ENCODE results near the gene ANKRD10. TPM values are rescaled to one million over a fixed set of nuclear protein-coding genes. Genes with fewer than 3 reads are reported as not detected.

Gene ANKRD10
- total RNA-seq, 2 donors from 2014 or later = 180 to 207 TPM

- Mint-ChIP-seq H3K4me1 (no peaks in the 10 kb centered on the region), H3K4me3 (no peak overlapping the region), H3K9me3 (peaks cover 26% of the 10 kb centered on the region), H3K36me3 (ENCODE audit: low read depth) (no peaks in the 10 kb centered on the region), H3K27ac (no peak overlapping the region), H3K27me3 (peaks cover 19% of the 10 kb centered on the region)
- no peak for ATAC-seq (replicated peaks)
Observed at GRCh38 chr13:110932588-110932987, 17.7 kb upstream of the ANKRD10 start.

GRCh38 chr13:110929104-110929777, 14.4 kb upstream of the ANKRD10 start:
- Mint-ChIP-seq H3K4me1 (no peaks in the 10 kb centered on the region), H3K36me3 (ENCODE audit: low read depth) (no peaks in the 10 kb centered on the region), H3K27ac (peak overlapping the region; percentile 7), H3K4me3 (no peak overlapping the region), H3K9me3 (peaks cover 14% of the 10 kb centered on the region), H3K27me3 (peaks cover 35% of the 10 kb centered on the region)
- no peak for ATAC-seq (replicated peaks)

DNA sequence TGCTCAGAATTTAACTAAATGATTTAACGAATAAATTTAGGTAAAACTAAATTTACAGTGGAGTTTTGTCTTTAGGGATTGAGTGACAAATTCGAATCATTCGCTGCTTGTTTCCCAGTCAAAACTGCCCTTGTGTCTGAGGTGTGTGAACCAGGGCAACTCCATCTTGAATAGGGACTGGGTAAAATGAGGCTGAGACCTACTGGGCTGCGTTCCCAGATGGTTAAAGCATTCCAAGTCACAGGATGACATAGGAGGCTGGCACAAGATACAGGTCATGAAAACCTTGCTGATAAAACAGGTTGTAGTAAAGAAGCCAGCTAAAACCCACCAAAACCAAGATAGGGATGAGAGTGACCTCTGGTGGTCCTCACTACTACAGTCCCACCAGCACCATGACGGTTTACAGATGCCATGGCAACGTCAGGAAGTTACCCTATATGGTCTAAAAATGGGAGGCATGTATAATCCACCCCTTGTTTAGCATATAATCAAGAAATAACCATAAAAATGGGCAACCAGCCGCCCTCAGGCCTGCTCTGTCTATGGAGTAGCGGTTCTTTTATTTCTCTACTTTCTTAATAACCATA, 10.2 kb upstream of the ANKRD10 start:
- Mint-ChIP-seq H3K27ac (no peak overlapping the region), H3K36me3 (ENCODE audit: low read depth) (no peaks in the 10 kb centered on the region), H3K9me3 (no peaks in the 10 kb centered on the region), H3K4me1 (peaks cover 14% of the 10 kb centered on the region), H3K27me3 (peaks cover 38% of the 10 kb centered on the region), H3K4me3 (no peak overlapping the region)
- no peak for ATAC-seq (replicated peaks)

- Mint-ChIP-seq H3K9me3 (no peaks in the 10 kb centered on the region), H3K27me3 (peaks cover 36% of the 10 kb centered on the region), H3K36me3 (ENCODE audit: low read depth) (no peaks in the 10 kb centered on the region), H3K27ac (peak overlapping the region; percentile 34), H3K4me1 (peaks cover 16% of the 10 kb centered on the region), H3K4me3 (no peak overlapping the region)
- ATAC-seq (replicated peaks) = no peak
Observed at GRCh38 chr13:110924639-110924934, 9.7 kb upstream of the ANKRD10 start.

DNA sequence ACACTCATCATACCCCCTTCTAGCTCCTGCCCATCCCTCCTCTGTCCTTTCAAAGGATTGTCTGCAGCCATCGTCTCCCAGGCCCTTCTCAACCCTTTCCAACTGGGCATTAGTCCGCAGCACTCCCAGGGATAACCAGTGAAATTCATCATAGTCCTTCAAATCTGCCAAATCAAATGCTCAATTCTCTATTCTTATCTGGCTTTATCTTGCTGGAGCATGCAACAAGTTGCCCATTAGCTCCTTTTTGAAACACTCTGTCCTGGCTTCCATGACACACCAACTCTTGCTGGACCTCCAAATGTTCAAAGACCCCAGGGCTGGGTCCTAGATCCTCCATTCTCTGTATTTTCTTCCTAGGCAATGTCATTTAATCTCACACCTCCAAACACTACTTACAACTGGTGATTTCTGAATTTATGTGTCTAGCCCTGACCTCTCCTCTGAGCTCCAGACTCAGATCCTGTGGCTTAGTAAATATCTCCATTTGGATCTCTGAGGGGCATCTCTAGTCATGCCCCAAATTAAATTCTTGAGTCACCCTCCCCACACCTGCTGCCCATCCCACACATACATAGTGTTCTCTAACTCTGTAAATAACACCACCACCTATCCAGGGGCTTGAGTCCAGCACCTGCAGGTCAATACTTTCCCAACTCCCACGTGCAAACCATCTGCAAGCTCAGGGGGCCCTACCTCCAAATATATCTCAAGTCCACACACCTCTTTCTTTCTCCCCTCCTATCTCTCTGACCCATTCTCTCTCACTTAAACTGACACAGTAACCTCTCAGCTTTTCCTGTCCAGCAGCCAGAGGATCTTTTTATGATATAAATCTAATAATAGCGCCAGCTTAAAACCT, 9.1 kb upstream of the ANKRD10 start:
- no peaks in the 10 kb centered on the region for H3K9me3 Mint-ChIP-seq
- no peak overlapping the region for H3K4me3 Mint-ChIP-seq
- ATAC-seq (replicated peaks) = no peak
- H3K27me3 Mint-ChIP-seq = peaks cover 36% of the 10 kb centered on the region
- peaks cover 16% of the 10 kb centered on the region for H3K4me1 Mint-ChIP-seq
- H3K27ac Mint-ChIP-seq = peak overlapping the region; percentile 34
- H3K36me3 Mint-ChIP-seq (ENCODE audit: low read depth) = no peaks in the 10 kb centered on the region

DNA sequence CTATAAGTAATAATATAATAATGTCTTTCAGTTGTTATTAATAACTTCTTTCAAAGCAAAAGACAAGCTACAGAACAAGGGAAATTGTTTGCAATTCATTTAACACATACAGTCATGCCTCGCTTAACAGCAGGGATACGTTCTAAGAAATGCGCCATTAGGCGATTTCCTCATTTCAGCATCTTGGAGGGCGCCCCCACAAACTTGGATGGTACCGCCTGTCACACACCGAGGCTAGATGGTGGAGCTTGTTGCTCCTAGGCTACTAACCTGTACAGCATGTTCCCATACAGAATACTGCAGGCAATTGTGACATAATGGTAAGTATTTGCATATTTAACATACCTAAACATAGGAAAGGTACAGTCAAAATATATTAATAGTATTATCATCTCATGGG, 8.2 kb upstream of the ANKRD10 start:
- no peak overlapping the region for H3K27ac Mint-ChIP-seq

GRCh38 chr13:110922506-110922905, 7.6 kb upstream of the ANKRD10 start:
- Mint-ChIP-seq H3K27ac (no peak overlapping the region), H3K4me1 (peaks cover 21% of the 10 kb centered on the region), H3K36me3 (ENCODE audit: low read depth) (no peaks in the 10 kb centered on the region), H3K9me3 (no peaks in the 10 kb centered on the region), H3K4me3 (no peak overlapping the region), H3K27me3 (peaks cover 33% of the 10 kb centered on the region)
- ATAC-seq (replicated peaks) = no peak

More for the DNA sequence above, 8.2 kb upstream of the ANKRD10 start:
- Mint-ChIP-seq H3K36me3 (ENCODE audit: low read depth) (no peaks in the 10 kb centered on the region), H3K4me1 (peaks cover 16% of the 10 kb centered on the region), H3K9me3 (no peaks in the 10 kb centered on the region), H3K27me3 (peaks cover 36% of the 10 kb centered on the region), H3K4me3 (no peak overlapping the region)
- no peak for ATAC-seq (replicated peaks)

DNA sequence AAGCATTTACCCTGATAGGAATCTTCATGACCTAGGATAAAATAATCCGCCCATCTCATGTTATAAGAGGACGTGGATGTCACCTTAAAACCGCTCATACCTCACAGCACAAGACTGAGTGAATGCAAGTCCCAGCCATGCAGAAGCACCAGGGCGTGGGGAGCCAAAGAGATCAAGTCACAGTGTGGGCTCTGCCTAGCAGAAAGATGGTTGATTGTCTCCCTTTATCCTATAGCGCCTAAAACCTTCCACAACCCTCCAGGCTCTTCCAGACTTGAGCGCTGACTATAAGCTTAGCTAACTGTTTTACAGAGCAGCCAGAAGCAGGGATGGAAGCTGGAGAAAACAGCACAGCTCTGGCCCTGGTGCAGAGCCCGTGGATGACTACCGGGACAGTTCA, 6.8 kb upstream of the ANKRD10 start:
- Mint-ChIP-seq H3K9me3 (no peaks in the 10 kb centered on the region), H3K36me3 (ENCODE audit: low read depth) (no peaks in the 10 kb centered on the region), H3K4me1 (peaks cover 22% of the 10 kb centered on the region), H3K4me3 (peak overlapping the region; percentile 67), H3K27ac (peak overlapping the region; percentile 41), H3K27me3 (peaks cover 26% of the 10 kb centered on the region)
- ATAC-seq (replicated peaks) = peak; percentile 41

- peak; percentile 81 for ATAC-seq (replicated peaks)
- H3K4me3 Mint-ChIP-seq = peak overlapping the region; percentile 67
Observed at GRCh38 chr13:110921209-110921608, 6.3 kb upstream of the ANKRD10 start.

DNA sequence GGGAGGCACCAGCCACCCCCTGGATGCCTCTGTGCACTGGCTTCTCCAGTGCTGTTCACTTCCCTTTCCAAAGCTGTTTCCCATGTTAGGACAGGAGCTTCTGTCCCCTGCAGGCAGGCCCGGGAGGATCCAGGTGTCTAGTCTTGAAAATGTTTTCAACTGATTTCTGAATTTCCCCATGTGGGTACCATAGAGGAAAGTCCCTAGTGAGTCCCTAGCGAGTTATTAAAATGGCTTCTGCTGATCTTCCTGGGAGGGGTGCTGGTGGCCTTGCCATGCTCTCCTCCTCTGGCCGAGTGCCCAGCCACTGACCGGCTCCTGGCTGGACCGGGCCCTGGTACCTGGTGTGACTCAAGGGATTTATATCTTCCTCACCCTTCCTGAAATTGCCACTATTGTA, 5.2 kb upstream of the ANKRD10 start:
- no peaks in the 10 kb centered on the region for H3K9me3 Mint-ChIP-seq
- H3K27me3 Mint-ChIP-seq = peaks cover 23% of the 10 kb centered on the region
- peaks cover 22% of the 10 kb centered on the region for H3K4me1 Mint-ChIP-seq
- no peak for ATAC-seq (replicated peaks)
- no peaks in the 10 kb centered on the region for H3K36me3 Mint-ChIP-seq (ENCODE audit: low read depth)
- H3K27ac Mint-ChIP-seq = peak overlapping the region; percentile 84
- peak overlapping the region; percentile 67 for H3K4me3 Mint-ChIP-seq

More at GRCh38 chr13:110921209-110921608, 6.3 kb upstream of the ANKRD10 start:
- peak overlapping the region; percentile 84 for H3K27ac Mint-ChIP-seq
- peaks cover 23% of the 10 kb centered on the region for H3K27me3 Mint-ChIP-seq
- H3K4me1 Mint-ChIP-seq = peaks cover 22% of the 10 kb centered on the region
- H3K36me3 Mint-ChIP-seq (ENCODE audit: low read depth) = no peaks in the 10 kb centered on the region
- no peaks in the 10 kb centered on the region for H3K9me3 Mint-ChIP-seq

DNA sequence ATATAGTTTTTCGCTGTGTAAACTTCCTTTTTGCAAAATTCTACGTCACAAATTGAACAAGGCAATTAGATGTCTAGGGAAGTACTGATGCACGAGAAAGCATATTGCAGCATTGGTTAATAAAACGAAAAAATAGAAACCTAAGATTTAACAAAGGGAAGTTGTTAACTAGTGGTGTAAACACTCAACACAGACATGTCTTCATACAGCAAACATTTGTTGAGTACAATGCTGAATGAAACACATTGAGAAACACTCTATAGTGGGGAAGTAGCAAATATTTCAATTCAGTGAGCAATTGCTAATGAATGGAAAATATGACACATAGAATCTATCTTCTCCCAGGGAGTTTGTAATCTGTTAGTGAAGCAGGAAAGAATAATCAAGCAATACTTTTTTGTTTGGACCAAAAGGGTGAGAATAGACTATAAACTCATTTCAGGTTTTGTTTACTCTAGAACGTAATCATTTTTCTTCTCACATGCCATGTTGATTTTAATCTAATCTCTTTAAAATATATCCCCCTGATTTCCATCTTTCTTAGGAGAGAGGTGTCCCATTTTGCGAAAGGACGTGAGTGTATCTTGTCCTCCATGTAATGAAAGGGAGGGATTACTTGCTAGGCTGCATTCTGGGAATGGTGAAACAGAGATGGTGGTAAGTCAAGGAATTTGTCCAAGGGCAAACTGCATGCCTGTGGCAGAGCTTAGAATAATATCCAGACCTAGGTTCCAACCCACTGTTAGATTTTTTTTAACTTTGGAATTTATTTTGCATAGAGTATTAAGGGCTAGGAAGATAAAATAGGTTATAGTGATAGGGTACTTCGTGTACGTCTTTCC, 1.7 kb upstream of the ANKRD10 start:
- no peak for ATAC-seq (replicated peaks)
- peak overlapping the region; percentile 95 for H3K4me3 Mint-ChIP-seq
- H3K36me3 Mint-ChIP-seq (ENCODE audit: low read depth) = peaks cover 24% of the 10 kb centered on the region
- H3K9me3 Mint-ChIP-seq = no peaks in the 10 kb centered on the region
- peak overlapping the region; percentile 90 for H3K27ac Mint-ChIP-seq
- peaks cover 2% of the 10 kb centered on the region for H3K27me3 Mint-ChIP-seq
- H3K4me1 Mint-ChIP-seq = peaks cover 25% of the 10 kb centered on the region

- ATAC-seq (replicated peaks) = no peak
- H3K4me3 Mint-ChIP-seq = peak overlapping the region; percentile 95
- peaks cover 31% of the 10 kb centered on the region for H3K36me3 Mint-ChIP-seq (ENCODE audit: low read depth)
- H3K4me1 Mint-ChIP-seq = peaks cover 22% of the 10 kb centered on the region
- peak overlapping the region; percentile 90 for H3K27ac Mint-ChIP-seq
- H3K9me3 Mint-ChIP-seq = no peaks in the 10 kb centered on the region
- no peaks in the 10 kb centered on the region for H3K27me3 Mint-ChIP-seq
Observed at GRCh38 chr13:110915874-110916206, 971 bp upstream of the ANKRD10 start.

DNA sequence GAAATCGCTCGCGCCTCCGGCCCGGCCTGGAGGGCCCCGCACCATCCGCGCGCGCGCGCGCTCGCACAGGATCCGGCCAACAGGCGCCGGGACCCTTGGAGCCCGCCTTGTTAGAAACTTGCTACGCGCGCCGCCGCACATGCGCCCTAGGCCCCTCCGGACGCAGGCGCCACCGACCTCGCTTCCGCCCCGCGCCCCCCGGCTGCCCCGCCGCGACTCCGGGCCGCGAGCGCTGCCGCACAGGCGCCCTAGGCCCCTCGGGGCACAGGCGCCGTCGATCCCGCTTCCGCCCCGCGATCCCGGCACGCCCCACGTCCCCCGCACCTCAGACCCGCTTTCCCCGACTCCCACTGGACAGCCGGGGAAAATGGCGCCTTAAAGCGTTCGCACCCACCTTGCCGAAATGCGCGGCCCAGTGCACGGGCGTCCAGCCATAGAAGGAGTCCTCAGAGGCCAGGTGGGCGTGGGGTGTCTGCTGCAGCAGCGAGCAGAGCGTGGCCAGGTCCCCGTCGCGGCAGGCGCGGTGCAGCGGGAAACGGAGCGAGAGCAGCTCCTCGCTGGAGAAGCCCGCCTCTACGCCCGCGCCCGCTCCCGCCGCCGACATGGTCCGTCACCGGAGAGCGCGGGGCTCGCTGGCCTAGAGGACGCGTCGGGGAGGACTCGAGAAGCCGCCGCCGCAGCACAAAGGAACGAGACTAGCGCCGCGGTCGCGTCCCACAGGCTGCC, 375 bp downstream of the ANKRD10 start:
- H3K36me3 Mint-ChIP-seq (ENCODE audit: low read depth) = peaks cover 44% of the 10 kb centered on the region
- H3K27me3 Mint-ChIP-seq = no peaks in the 10 kb centered on the region
- peak; percentile 34 for ATAC-seq (replicated peaks)
- no peaks in the 10 kb centered on the region for H3K9me3 Mint-ChIP-seq
- peak overlapping the region; percentile 95 for H3K4me3 Mint-ChIP-seq
- peak overlapping the region; percentile 90 for H3K27ac Mint-ChIP-seq
- peaks cover 25% of the 10 kb centered on the region for H3K4me1 Mint-ChIP-seq

- H3K27ac Mint-ChIP-seq = peak overlapping the region; percentile 92
- H3K4me3 Mint-ChIP-seq = peak overlapping the region; percentile 95
- no peaks in the 10 kb centered on the region for H3K9me3 Mint-ChIP-seq
- no peaks in the 10 kb centered on the region for H3K27me3 Mint-ChIP-seq
- H3K36me3 Mint-ChIP-seq (ENCODE audit: low read depth) = peaks cover 49% of the 10 kb centered on the region
- ATAC-seq (replicated peaks) = no peak
- peaks cover 30% of the 10 kb centered on the region for H3K4me1 Mint-ChIP-seq
Observed at GRCh38 chr13:110914081-110914330, 863 bp downstream of the ANKRD10 start.
